Naive thymus-derived CD8-positive, alpha-beta T cell (primary cell): ENCODE results near the gene DUSP8. TPM values are rescaled to one million over a fixed set of nuclear protein-coding genes. Genes with fewer than 3 reads are reported as not detected.

ENCODE experiments used
- ATAC-seq, 2 donors: fragments of 150-1000 bp; cut with Tn5 transposase in 1 of 2; sonication (Bioruptor Pico), chemical (Tn5 transposase) in 1 of 2; 1 replicate in 1 of 2; 2 replicates in 1 of 2; pipeline ENCODE4 v1.10.0; 2021; ENCODE audit warnings: mild to moderate bottlenecking in 2 of 2, moderate library complexity in 2 of 2
- POLR2A ChIA-PET: fragments of 350-600 bp; sonication (Branson Sonifier 250); formaldehyde crosslinking; loops from one replicate; lab custom pipeline; 2021; ENCODE audit warnings: antibody characterized with exemption; lab: Charles Lee
- DNase-seq, 10 donors: peaks; one replicate each; pipeline versions ENCODE4 v3.0.0 to v3.0.0-alpha.2; 2020 to 2022
- H3K27ac Mint-ChIP-seq, 10 donors: one replicate each; pipeline ENCODE4 v1.8.0; 2020 to 2022; ENCODE audit warnings: mild to moderate bottlenecking in 10 of 10, mixed read lengths in 10 of 10, moderate library complexity in 4 of 10, inconsistent platforms in 1 of 10
- H3K27me3 Mint-ChIP-seq, 5 donors: one replicate each; pipeline ENCODE4 v1.8.0; 2021 to 2022; ENCODE audit warnings: mixed read lengths in 5 of 5
- H3K36me3 Mint-ChIP-seq, 3 donors: one replicate each; pipeline ENCODE4 v1.8.0; 2020 to 2022; ENCODE audit warnings: mixed read lengths in 3 of 3, mild to moderate bottlenecking in 2 of 3, inconsistent platforms in 1 of 3
- H3K4me1 Mint-ChIP-seq, 4 donors: one replicate each; pipeline ENCODE4 v1.8.0; 2021 to 2022; ENCODE audit warnings: mixed read lengths in 4 of 4
- H3K4me3 Mint-ChIP-seq, 10 donors: one replicate each; pipeline ENCODE4 v1.8.0; 2020 to 2022; ENCODE audit warnings: mild to moderate bottlenecking in 10 of 10, mixed read lengths in 10 of 10, moderate library complexity in 6 of 10, inconsistent platforms in 1 of 10
- H3K9me3 Mint-ChIP-seq, 9 donors: one replicate each; pipeline ENCODE4 v1.8.0; 2020 to 2022; ENCODE audit warnings: mixed read lengths in 9 of 9, mild to moderate bottlenecking in 3 of 9, inconsistent platforms in 1 of 9, moderate library complexity in 1 of 9
- polyA plus RNA-seq, 3 donors: library from polyadenylated mRNA; unstranded; fragments of 300-500 nt; fragmentation: Illumina TruSeq; gene quantifications; one replicate each; pipeline ENCODE4 v1.2.3, GENCODE V29; 2021
- total RNA-seq, 8 experiments: library from RNA in 2 of 8; stranded (reverse) in 2 of 8; gene quantifications; one replicate each; pipeline ENCODE4 v1.2.3 and lab custom pipeline; 2021 to 2026

Gene DUSP8
- total and polyA plus RNA-seq, 5 experiments from 2014 or later: 0.17 to 5.1 (median 1.7) TPM; not detected in 1

GRCh38 chr11:1563149-1563638 lies 8.9 kb downstream of the DUSP8 start:
- Mint-ChIP-seq H3K9me3 (no peaks in the 10 kb centered on the region), H3K4me3 (no peak overlapping the region), H3K4me1 (peaks cover 0 to 2% (median under 1%) of the 10 kb centered on the region in 4 donors), H3K36me3 (peaks cover 0 to 5% (median 0%) of the 10 kb centered on the region in 3 donors), H3K27me3 (peaks cover 0 to 2% (median 0%) of the 10 kb centered on the region in 5 donors), H3K27ac (peak overlapping the region in 2 of 10 donors; percentile 59 to 61)
- DNase-seq: peak in 1 of 10 donors; percentile 46
- ATAC-seq: no peak
- POLR2A ChIA-PET: no interaction called here

GRCh38 chr11:1562469-1563148 lies 9.5 kb downstream of the DUSP8 start:
- H3K36me3 Mint-ChIP-seq: peaks cover 0 to 9% (median 2%) of the 10 kb centered on the region in 3 donors
- H3K27me3 Mint-ChIP-seq: peaks cover 0 to 2% (median 0%) of the 10 kb centered on the region in 5 donors
- DNase-seq (peak in 1 of 10 donors; percentile 40), ATAC-seq (no peak)
- peak overlapping the region in 1 of 10 donors; percentile 61 for H3K27ac Mint-ChIP-seq
- no peak overlapping the region for H3K4me3 Mint-ChIP-seq
- H3K9me3 Mint-ChIP-seq: no peaks in the 10 kb centered on the region
- POLR2A ChIA-PET: no interaction called here
- peaks cover 0 to 2% (median 0%) of the 10 kb centered on the region in 4 donors for H3K4me1 Mint-ChIP-seq

GRCh38 chr11:1561955-1562354 lies 10.1 kb downstream of the DUSP8 start:
- peaks cover 0 to 2% (median 0%) of the 10 kb centered on the region in 4 donors for H3K4me1 Mint-ChIP-seq
- H3K27me3 Mint-ChIP-seq: peaks cover 0 to 2% (median 0%) of the 10 kb centered on the region in 5 donors
- H3K4me3 Mint-ChIP-seq: no peak overlapping the region
- peak in 1 of 10 donors; percentile 45 for DNase-seq
- no peak for ATAC-seq
- peak overlapping the region in 1 of 10 donors; percentile 34 for H3K27ac Mint-ChIP-seq
- POLR2A ChIA-PET: no interaction called here
- no peaks in the 10 kb centered on the region for H3K9me3 Mint-ChIP-seq
- H3K36me3 Mint-ChIP-seq: peaks cover 0 to 12% (median 3%) of the 10 kb centered on the region in 3 donors

GRCh38 chr11:1561266-1561665 lies 10.8 kb downstream of the DUSP8 start:
- ATAC-seq (no peak), DNase-seq (peak in 1 of 10 donors; percentile 13)
- Mint-ChIP-seq H3K36me3 (peaks cover 0 to 12% (median 3%) of the 10 kb centered on the region in 3 donors), H3K27ac (no peak overlapping the region), H3K27me3 (peaks cover 0 to 2% (median 0%) of the 10 kb centered on the region in 5 donors), H3K4me1 (no peaks in the 10 kb centered on the region), H3K9me3 (no peaks in the 10 kb centered on the region), H3K4me3 (no peak overlapping the region)
- POLR2A ChIA-PET: no interaction called here

- no peak for ATAC-seq
- DNase-seq: peak in 1 of 10 donors; percentile 41
- POLR2A ChIA-PET: no interaction called here
- H3K9me3 Mint-ChIP-seq: no peaks in the 10 kb centered on the region
- H3K4me1 Mint-ChIP-seq: no peaks in the 10 kb centered on the region
- H3K36me3 Mint-ChIP-seq: peaks cover 0 to 10% (median 3%) of the 10 kb centered on the region in 3 donors
- H3K4me3 Mint-ChIP-seq: no peak overlapping the region
- H3K27ac Mint-ChIP-seq: peak overlapping the region in 1 of 10 donors; percentile 9
- H3K27me3 Mint-ChIP-seq: peaks cover 0 to 2% (median 0%) of the 10 kb centered on the region in 5 donors
Measured at GRCh38 chr11:1560649-1561251, 11.3 kb downstream of the DUSP8 start.

- POLR2A ChIA-PET: no interaction called here
- no peaks in the 10 kb centered on the region for H3K9me3 Mint-ChIP-seq
- H3K4me3 Mint-ChIP-seq: no peak overlapping the region
- DNase-seq (peak in 1 of 10 donors; percentile 56), ATAC-seq (no peak)
- no peaks in the 10 kb centered on the region for H3K4me1 Mint-ChIP-seq
- H3K27me3 Mint-ChIP-seq: peaks cover 0 to 2% (median 0%) of the 10 kb centered on the region in 5 donors
- peak overlapping the region in 1 of 10 donors; percentile 9 for H3K27ac Mint-ChIP-seq
- peaks cover 0 to 12% (median 3%) of the 10 kb centered on the region in 3 donors for H3K36me3 Mint-ChIP-seq
Measured at GRCh38 chr11:1560002-1560648, 11.9 kb downstream of the DUSP8 start.

GRCh38 chr11:1559111-1559951 lies 12.7 kb downstream of the DUSP8 start:
- H3K4me3 Mint-ChIP-seq: no peak overlapping the region
- DNase-seq (peak in 1 of 10 donors; percentile 52), ATAC-seq (peak in 1 of 2 donors; percentile 8)
- H3K36me3 Mint-ChIP-seq: peaks cover 0 to 12% (median 3%) of the 10 kb centered on the region in 3 donors
- no peaks in the 10 kb centered on the region for H3K4me1 Mint-ChIP-seq
- peak overlapping the region in 2 of 10 donors; percentile 25 to 30 for H3K27ac Mint-ChIP-seq
- H3K27me3 Mint-ChIP-seq: peaks cover 0 to 3% (median 1%) of the 10 kb centered on the region in 5 donors
- POLR2A ChIA-PET: interaction anchor here (1.2 kb wide), 1 partner anchor 11 kb away, joined by 3 read pairs; no protein-coding TSS in a partner anchor
- no peaks in the 10 kb centered on the region for H3K9me3 Mint-ChIP-seq

GRCh38 chr11:1558775-1559110 lies 13.3 kb downstream of the DUSP8 start:
- Mint-ChIP-seq H3K27ac (peak overlapping the region in 2 of 10 donors; percentile 25 to 73), H3K27me3 (peaks cover 0 to 5% (median 2%) of the 10 kb centered on the region in 5 donors)

GRCh38 chr11:1557904-1558774 lies 13.9 kb downstream of the DUSP8 start:
- Mint-ChIP-seq H3K27me3 (peaks cover 0 to 8% (median 2%) of the 10 kb centered on the region in 5 donors), H3K4me1 (no peaks in the 10 kb centered on the region), H3K4me3 (no peak overlapping the region), H3K36me3 (peaks cover 0 to 12% (median 3%) of the 10 kb centered on the region in 3 donors), H3K27ac (peak overlapping the region in 2 of 10 donors; percentile 25 to 73), H3K9me3 (no peaks in the 10 kb centered on the region)
- POLR2A ChIA-PET: interaction anchor here (1.2 kb wide), 1 partner anchor 12 kb away, joined by 3 read pairs; no protein-coding TSS in a partner anchor
- no peak for ATAC-seq
- peak in 1 of 10 donors; percentile 46 for DNase-seq

More at GRCh38 chr11:1558775-1559110, 13.3 kb downstream of the DUSP8 start:
- POLR2A ChIA-PET: interaction anchor here (1.2 kb wide), 1 partner anchor 11 kb away, joined by 3 read pairs; no protein-coding TSS in a partner anchor
- ATAC-seq (no peak), DNase-seq (peak in 1 of 10 donors; percentile 38)
- peak overlapping the region in 1 of 10 donors; percentile 48 for H3K4me3 Mint-ChIP-seq
- H3K36me3 Mint-ChIP-seq: peaks cover 0 to 12% (median 3%) of the 10 kb centered on the region in 3 donors
- no peaks in the 10 kb centered on the region for H3K4me1 Mint-ChIP-seq
- H3K9me3 Mint-ChIP-seq: no peaks in the 10 kb centered on the region

GRCh38 chr11:1557051-1557884 lies 14.8 kb downstream of the DUSP8 start:
- no peak overlapping the region for H3K4me3 Mint-ChIP-seq
- POLR2A ChIA-PET: interaction anchor here (1.2 kb wide), 1 partner anchor 17 kb away, joined by 3 read pairs; no protein-coding TSS in a partner anchor
- DNase-seq (peak in 1 of 10 donors; percentile 44), ATAC-seq (no peak)
- H3K36me3 Mint-ChIP-seq: peaks cover 0 to 12% (median 3%) of the 10 kb centered on the region in 3 donors
- no peak overlapping the region for H3K27ac Mint-ChIP-seq
- no peaks in the 10 kb centered on the region for H3K9me3 Mint-ChIP-seq
- no peaks in the 10 kb centered on the region for H3K4me1 Mint-ChIP-seq
- peaks cover 0 to 9% (median 5%) of the 10 kb centered on the region in 5 donors for H3K27me3 Mint-ChIP-seq
